GM19463 (cell line): ENCODE results near the gene TGFA.
"Not testable (repeated sequence)": the region's sequence is repeated elsewhere in the genome, so short reads cannot be mapped to it uniquely, and the experiment has no call there.

Source experiments
- ATAC-seq: cut with Tn5 transposase; IDR thresholded peaks from one replicate; pipeline ENCODE4 v1.9.1; 2021; ENCODE audit warnings: mild to moderate bottlenecking, moderate library complexity; ENCODE audit not compliant: unreplicated experiment

TGFA gene

DNA sequence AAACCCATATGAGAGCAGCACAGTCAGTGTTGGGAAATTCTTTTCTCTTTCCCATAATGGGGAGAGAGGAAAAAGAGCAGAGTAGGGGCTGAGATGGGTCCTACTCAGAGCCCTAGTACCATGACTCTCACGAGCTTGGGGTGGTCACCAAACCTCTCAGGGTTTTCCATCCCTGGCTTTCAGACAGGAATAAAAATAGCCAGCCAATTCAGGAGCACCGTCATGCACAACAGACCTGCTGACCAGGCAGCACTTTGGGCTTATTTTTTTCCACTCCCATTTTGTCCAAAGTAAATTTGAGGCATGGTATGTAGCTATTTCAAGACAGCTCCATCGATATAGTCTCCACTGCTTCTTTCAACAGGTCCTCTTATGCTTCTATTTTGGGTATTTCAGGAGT is 86.4 kb downstream of the TGFA start:
- ATAC-seq = no peak

DNA sequence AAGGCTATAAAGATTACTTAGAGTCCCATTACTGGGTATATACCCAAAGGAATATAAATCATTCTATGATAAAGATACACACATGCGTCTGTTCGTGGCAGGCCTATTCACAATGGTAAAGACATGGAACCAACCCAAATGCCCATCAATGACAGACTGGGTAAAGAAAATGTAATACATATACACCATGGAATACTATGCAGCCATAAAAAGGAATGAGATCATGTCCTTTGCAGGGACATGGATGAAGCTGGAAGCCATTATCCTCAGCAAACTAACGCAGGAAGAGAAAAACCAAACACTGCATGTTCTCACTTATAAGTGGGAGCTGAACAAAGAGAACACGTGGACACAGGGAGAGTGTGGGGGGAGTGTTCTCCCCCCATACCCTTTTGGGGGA is 87.0 kb downstream of the TGFA start:
- ATAC-seq = not testable (repeated sequence)

DNA sequence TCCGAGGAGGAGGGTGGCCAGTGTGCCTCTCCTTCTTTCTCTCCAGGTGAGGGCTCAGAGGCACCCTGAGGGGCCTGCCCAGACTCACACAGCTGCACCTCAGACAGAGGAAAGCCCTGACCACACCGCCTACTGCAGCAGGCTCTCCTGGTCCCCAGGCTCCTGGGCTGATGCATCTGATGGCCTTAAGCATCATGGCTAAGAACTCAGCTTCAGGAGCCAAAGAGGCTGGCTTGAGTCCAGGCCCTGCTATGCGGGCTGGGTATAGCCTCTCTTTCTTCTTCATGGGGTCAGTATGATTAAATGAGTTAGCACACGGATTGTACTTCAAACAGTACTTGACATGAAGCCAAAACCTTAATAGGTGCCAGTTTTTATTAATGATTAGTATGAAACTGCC is 89.6 kb downstream of the TGFA start:
- no peak for ATAC-seq

DNA sequence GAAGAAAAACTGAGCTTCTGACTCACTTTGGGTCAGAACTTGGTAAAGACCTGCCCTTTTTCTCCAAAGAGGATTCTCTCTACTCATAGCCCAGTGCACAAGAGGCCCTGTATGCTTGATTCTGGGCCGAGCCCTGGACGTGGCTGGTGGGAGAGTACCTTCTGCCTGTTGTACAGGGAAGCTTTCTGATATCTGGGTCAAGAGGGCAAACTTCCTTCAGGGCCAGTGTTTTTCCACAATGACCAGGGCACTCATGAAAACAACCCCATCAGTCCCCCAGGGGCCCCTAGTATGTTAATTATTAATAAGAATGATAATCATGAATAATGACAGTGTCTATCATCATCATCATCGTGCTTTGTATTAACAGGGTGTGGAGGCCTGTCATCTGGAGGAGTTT is 90.0 kb downstream of the TGFA start:
- ATAC-seq = no peak

DNA sequence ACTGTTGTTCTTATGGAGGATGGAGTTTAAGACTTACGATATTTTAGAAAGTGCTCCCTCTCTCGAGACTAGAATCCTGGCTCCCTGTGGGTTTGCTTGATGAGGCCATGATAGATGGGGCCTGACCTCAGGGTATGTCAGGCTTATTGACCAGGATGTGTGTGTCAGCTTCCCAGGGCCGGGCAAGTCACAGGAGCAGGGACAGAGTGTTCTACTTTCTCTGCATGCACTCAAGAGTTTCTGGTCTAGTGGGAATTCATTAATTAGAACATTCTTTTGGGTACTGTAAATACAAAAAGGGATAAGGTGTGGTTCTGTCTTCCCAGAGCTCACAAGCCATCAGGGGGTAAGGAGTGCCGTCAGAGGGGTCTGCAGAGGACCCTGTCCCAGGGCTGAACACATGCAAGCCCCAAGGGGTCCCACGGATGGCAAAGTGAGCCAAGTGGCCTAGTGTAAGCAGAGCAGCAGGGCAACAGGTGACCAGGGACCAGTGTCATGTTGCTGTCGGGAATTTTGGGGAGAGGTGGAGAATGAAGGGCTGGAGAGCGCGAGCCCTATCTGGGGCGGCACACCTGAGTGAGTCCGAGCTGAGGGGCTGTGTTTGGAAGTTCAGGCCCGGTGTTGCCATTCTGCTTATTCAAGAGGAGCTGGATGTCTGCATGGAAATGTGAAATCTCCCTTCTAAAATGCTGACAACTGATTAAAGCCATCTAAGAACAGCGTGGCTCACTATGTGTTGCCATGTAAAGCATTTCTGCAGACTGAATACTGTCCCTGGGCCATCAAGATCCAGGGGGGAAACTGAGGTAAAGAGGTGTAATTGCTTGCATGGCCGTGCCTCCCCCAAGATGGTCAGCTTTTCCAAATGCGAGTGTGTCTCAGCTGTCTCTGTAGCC is 91.4 kb downstream of the TGFA start:
- no peak for ATAC-seq

DNA sequence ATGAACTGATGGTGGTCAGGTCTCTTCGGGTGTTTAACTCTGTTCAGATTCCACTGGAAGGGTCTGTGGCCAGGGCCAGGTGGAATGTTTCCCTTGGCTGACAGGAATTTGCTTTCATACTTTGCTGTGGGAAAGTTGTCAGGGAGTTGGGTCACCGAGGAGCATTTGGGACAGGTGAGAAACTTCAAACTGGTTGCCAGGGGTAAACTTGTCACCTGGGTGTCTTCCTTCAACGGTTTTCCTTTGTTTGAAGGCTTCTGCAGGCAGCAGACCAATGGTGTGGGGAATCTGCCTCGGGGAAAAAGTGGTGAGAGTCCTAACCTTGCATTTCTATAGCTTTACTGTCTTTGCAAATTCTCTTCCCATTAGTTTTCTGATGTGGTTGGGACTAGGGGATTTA is 92.2 kb downstream of the TGFA start:
- ATAC-seq = no peak

DNA sequence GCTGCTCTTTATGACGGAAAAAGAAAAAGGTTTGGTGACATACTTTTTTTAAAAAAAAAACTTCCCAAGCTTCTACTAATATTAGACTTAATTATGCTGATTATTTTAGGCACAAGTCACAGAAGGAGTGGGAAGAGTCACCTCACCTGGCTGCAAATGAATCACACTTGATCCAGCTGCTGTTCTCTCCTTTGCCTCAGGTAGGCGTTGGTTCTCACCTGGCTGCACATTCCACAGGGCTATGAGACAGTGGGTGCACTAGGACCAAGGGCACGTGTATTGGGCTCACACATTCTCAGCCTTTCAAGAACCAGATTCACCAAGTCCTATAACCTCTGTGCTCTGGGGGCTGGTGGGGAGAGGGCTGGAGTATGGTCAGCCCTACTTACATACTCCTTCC is 93.3 kb downstream of the TGFA start:
- ATAC-seq = no peak

DNA sequence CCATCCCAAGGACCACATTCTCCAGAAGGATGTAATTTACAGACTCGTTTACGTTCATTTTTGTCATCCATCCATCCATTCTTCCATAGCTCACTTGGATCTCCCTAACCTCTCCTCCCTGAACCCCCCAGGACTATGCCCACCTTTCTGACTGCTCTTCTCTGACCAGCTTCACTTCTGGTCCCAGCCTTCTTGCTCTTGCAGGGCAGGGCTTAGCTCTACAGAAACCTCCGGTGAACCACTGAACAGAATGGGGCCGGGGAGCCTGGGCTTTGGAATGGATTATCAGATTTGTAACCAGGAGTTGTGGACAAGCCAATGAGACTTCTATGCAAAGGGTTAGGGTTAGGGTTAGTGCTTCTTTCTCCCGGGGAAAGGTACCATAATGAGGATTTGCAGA is 95.0 kb downstream of the TGFA start:
- ATAC-seq = no peak

DNA sequence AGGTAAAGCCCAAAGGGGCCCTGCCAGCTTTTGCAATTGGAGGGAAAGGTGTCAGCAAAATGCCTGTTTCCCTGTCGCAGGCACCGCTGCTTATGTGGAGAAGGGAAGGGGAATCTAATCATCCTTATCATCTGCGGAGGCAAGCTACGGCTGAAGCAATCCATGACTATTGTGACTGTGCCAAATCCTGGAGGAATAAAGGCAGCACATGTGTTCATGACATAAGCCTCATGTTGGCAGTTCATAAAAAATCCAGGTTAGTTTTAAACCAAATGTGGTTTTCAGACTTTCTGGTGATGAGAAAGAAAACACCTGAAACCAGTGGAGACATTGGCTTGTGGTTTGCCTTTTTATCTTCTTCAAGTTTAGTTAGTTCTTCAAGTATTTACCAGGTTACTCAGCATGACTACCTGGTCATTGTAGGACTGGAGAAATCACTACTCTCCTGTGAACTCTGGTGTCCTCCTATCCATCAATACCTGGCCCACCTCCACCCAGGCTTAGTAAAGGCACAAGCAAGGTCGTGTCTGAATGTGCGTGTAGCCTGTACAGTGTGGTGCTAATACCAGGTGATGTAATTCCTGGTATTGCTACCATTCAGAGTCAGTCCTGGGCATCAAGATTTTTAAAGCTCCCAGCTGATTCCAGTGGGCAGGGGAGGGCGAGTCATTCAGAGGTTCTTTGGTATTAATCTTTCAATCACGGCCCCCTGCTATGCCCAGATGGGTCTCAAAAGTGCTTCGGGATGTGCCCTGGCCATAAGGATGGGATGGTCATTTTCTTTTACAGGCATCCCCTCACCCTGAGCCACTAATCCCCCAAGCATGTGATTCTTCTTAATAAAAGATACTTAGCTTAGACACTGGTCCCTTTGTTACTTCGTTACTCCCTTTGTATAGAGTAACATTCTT is 96.8 kb downstream of the TGFA start:
- no peak for ATAC-seq

DNA sequence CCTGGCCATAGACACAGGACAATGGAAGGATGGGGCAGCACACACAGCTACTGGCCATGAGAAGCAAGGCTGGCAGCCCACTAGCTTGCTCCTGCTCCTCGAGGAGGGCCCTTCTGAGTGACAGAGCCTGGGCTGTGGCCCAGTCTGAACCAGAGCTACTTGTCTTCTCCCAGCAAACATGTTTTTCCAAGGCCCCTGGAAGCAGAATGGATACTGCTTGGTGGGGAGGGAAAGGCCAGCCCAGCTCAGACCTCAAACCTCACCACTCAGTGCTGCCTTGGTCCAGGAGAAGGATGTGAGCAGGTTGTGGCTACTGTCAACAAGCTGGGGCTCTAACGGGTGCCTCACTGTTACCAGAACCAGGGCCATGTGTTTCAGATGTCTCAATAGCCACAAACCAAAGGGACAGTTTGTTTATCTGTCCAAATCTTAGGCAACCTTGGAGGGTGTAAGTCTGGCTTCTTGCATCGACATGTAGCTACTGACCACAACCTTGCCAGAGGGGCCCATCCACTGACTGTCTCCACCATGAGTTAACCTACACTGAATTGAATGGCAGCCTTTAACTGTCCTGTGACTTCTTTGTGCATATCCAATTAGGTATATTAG is 98.6 kb downstream of the TGFA start:
- ATAC-seq = no peak

DNA sequence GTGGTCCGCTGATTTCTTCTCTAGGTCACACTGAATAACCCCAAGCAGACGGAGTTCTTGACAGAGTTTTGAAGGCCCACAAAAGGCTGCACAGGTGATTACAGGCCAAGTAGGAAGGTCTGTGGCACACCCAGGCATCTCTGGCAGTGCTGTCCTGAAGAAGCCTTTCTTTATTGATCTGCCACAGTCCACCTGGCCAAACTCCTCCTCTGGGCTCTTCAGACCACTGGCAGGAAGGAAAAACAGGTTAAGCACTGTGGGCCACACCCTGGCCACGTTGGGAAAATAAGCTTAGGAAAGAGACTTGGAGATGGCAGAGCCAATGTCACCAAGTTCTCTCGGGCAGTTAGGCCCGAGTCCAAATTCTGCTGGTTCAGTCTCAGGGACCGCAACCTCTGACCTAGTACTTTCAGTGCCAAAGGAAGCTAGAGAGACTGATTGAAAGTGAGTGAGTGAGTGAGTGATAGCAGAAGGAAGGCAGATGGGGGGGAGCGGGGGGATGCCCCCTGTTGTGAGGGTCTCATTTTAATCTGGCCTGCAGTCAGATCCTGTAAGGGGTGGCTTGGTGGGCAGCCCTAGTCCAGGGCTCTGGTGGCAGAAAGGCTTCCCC is 102.9 kb downstream of the TGFA start:
- ATAC-seq = no peak

DNA sequence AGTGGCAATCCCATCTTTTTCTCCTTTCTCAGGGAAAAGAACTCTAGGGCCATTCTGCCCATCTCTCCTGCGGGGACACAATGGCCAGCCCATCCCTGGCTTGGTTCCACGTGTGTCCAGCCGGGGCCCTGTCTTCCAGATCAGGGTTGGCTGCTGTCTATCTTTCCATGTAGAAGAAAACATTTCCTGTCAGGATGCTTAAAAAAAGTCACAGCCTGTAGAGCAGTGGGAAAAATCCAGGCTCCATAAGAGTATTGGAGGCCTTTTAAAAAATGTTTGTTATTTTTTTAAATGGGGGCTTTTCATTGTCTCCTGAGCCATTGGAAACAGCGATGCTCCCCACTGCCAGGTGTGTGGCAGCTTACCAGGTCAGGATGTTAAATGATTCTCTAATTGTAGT is 105.6 kb downstream of the TGFA start:
- no peak for ATAC-seq

DNA sequence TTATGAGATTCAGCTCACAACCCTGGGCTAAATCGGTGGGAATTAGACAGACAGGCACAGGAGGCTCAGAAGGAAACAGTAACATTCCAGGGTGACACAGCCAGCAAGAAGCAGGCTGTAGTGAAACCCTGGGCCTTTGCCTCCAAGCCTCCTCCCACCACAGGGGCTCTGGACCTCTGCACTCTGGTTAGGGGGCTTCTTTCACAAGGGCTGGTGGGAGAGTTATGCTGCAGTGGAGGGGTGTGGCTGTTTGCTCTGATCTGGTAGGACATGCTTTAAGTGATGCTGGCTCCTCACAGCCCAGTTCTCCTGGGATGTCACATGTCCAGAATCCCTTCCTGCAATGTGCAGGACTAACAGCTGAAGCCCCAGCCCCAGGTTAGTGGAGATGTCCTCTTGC is 109.9 kb downstream of the TGFA start:
- no peak for ATAC-seq

DNA sequence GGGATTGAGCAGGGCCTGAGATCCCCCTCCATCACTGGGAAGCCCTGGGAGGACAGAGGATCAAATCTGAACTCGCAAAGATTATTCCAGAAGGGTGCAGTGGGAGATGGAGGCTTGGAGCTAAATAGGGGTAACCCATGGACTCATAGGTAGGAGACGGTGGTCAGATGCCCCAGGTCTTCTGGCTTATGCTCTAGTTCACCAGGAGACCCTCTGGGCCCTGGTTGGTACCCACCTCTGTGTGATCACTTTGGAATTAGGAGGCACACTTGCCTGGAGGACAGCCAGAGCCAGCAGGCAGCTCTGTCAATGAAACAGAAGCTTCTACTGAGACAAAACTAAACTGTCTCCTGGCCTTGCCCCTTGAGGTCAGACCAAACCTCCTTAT is 110.6 kb downstream of the TGFA start:
- no peak for ATAC-seq

DNA sequence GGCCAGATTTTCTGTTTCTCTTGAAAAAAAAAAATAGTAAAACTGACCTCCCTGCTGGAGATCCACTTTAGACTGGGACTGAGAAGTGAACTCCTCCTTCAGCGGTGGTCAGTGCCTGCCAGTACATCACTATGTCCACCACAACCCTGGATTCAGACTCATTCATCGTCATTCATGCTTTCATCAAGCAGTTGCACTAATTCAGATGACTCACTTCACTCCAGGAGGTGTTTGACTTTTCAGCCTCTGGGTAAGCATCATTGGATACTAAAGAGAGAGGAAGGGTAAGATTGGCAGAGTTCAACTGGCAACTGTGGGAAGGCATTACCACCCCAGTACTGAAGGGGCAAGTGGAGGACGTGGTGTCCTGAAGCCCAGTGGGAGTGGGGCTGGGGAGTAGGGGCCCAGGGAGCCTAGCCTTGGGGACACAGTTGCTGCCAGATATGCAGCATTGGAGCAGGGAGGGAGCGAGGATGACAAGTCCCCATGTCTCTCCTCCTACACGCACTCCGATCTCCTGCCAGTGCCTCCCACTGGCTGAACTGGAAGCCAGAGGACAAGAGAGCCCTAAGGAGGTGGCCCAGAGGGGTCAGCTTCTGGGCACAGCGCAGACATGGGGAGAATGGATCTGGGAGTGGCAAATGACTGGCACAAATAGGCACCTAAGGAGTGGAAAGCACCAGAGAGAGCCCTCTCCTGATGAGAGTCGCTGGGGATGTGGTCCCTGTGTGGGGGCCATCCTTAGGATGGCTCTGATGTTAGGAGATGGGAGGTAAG is 111.1 kb downstream of the TGFA start:
- no peak for ATAC-seq

DNA sequence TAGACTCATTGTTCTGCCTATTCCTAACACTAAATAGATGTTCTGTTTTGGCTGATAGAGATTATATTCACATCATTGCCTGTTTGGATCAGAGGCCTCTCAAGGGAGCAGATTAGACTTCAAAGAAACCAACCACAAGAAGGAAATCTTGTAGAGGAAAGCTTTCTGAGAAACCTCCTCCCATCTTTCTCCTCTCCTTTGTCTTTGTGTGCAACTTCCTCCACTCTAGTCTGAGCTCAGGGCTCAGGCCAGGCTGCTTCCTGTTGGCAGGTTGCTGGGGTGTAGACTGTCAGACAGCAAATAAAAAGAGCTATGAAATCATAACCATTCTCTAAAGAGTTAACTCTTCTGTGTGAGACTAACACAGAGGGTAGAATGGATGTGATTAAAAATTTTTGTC is 113.0 kb downstream of the TGFA start:
- ATAC-seq = no peak

DNA sequence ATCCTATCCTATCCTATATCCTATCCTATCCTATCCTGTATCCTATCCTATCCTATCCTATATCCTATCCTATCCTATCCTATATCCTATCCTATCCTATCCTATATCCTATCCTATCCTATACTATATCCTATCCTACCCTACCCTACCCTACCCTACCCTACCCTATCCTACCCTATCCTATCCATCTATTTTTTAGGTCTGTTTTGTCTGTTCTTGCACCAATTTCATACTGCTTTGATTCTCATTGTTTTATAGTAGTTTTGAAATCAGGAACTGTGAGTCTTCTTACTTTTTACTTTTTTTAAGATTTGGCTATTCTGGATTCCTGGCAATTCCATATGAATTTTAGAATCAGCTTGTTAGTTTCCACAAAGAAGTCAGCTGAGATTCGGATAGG is 118.5 kb downstream of the TGFA start:
- ATAC-seq = no peak

DNA sequence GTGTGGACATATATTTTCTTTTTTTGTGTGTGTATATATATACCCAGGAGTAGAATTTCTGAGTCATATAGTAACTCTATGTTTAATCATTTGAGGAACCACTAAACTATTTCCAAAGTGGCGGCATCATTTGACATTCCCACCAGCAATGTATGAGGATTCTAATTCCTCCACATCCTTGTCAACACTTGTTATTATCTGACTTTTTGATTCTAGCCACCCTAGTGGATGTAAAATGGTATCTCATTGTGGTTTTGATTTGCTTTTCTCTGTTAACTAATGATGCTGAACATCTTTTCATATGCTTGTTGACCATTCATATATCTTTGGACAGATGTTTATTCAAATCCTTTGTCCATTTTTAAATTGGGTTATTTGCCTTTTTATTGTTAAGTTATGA is 120.3 kb downstream of the TGFA start:
- ATAC-seq = no peak

DNA sequence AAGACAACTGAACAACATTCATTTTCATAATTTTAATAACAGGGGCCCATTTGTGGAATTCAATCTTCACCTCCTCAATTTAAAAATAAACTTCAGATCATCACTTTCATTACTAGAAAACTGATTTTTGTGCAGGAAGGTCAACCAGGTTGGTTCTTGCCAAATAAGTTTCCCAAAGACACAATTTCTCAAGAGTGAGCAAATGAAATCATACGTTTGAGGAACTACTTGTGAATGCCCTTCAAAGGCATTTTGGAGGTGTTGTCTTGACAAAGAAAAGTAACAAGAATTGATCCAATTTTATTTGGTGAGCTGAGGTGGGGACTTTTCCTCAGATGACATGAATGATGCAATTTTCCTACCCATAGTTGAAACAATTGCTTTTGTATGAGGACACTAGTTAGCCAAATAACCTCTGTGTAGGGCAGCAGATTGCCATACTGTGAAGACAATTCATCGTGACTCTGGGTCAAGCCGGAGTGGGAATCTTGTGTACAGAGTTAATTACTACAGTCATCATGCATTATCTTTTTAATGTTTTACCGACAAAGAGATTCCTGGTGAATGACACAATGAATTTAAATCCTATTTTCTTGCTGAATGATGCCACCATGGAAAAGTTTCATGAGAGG is 121.8 kb downstream of the TGFA start:
- ATAC-seq = no peak

DNA sequence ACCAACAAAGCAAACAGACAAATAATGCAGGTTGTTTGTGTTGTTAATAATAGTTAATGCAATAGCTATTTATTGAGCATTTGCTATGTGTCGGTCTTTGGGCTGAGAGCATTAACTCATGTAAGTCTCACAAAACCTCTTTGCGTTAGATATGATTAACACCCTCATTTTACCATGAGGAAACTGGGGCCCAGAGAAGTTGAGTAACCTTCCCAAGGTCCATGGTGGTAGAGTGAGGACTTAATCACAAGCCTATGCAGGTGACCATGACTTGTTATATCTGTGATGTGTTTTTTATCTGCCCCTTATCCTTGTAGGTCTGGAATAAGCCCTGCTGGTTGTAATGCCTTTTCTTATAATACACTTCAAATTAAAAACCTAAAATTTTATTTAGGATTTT is 127.3 kb downstream of the TGFA start:
- ATAC-seq = no peak
